ENCODE results near the gene CLPTM1L.

- TF ChIP-seq, protein P1, sequence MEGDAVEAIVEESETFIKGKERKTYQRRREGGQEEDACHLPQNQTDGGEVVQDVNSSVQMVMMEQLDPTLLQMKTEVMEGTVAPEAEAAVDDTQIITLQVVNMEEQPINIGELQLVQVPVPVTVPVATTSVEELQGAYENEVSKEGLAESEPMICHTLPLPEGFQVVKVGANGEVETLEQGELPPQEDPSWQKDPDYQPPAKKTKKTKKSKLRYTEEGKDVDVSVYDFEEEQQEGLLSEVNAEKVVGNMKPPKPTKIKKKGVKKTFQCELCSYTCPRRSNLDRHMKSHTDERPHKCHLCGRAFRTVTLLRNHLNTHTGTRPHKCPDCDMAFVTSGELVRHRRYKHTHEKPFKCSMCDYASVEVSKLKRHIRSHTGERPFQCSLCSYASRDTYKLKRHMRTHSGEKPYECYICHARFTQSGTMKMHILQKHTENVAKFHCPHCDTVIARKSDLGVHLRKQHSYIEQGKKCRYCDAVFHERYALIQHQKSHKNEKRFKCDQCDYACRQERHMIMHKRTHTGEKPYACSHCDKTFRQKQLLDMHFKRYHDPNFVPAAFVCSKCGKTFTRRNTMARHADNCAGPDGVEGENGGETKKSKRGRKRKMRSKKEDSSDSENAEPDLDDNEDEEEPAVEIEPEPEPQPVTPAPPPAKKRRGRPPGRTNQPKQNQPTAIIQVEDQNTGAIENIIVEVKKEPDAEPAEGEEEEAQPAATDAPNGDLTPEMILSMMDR (conservative IDR thresholded peaks at IDR 0.05 in 1 of 2, IDR thresholded peaks at IDR 0.05 in 1 of 2; ENCODE audit: extremely low read depth in 1 of 2, insufficient read depth in 1 of 2, low read depth in 1 of 2, low read length in 2 of 2), result no peak
- TF ChIP-seq EZH2 (IDR thresholded peaks at IDR 0.05; ENCODE audit: borderline replicate concordance, low read length), result no peak
Measured at GRCh38 chr5:1311439-1312055, 33.4 kb downstream of the CLPTM1L start.

Data from mammary epithelial cell (primary cell).